Posterior cingulate gyrus (tissue), 11 donors: ENCODE data around the gene CHIT1.
A peak's percentile ranks its signal among the peaks of the same experiment; 100 is the strongest.

Source experiments
- DNase-seq, 10 donors: peaks; one replicate each; pipeline versions ENCODE4 v3.0.0 to v3.0.0-alpha.2; 2020 to 2021; ENCODE audit warnings: mixed read lengths in 3 of 10
- intact Hi-C: fragments of 100-400 bp; cut with DNase I; formaldehyde crosslinking; loops from one replicate; pipeline ENCODE4 v1.15.1; 2023

CHIT1 gene

DNA sequence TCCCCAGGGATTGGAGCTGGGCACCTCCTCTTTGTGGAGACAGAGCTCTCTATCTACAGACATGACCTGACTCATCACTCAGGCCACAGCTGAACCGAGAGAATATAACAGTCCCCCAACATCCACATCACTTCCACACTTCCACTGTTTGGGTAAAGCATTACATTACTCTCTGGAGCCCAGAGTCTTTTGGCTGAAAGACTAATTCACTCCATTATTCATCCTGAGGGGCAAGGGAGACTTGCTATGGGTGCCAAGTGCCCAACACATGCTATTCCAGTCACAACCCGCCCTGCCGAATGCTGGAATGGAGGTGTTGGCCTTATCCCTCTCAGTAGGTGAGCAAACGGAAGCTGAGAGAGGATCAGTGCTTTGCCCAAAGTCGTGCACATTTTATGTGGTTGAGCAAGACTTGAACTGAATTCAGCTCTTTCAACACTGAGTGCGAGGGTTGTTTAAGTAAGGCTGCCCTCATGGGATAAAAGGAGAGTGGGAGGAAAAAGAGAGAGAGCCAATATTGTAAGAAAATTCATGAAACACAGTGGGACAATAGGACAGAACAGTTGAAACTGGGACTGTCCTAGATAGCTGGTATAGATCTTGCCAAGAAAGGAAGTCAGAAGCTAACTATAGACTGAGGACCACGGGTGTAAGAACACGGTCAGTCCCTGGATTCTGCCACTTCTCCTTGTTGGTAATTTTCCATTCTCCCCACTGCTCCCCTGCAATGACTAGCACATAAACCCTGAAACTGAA is 29.5 kb downstream of the CHIT1 start:
- intact Hi-C loops, result no loop called here
- peak in 2 of 10 donors; percentile 69 to 80 for DNase-seq

DNA sequence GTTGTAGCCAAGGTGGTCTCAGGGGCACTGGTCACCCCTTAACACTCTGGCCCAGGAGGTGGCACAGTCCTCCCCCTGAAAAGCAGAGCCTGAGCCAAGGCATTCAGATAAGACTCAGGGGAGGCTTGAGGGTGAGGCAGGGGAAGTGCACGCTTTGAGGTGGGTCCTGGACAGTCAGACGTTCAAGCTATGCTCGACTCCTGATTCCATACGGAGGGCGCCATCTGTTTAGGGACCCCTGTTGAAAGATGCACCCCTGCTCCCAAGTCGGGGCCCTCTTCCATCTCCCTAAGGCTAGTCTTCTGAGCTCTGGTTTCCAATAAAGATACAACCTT is 30.0 kb downstream of the CHIT1 start:
- intact Hi-C loops, result no loop called here
- peak in 1 of 10 donors; percentile 63 for DNase-seq

DNA sequence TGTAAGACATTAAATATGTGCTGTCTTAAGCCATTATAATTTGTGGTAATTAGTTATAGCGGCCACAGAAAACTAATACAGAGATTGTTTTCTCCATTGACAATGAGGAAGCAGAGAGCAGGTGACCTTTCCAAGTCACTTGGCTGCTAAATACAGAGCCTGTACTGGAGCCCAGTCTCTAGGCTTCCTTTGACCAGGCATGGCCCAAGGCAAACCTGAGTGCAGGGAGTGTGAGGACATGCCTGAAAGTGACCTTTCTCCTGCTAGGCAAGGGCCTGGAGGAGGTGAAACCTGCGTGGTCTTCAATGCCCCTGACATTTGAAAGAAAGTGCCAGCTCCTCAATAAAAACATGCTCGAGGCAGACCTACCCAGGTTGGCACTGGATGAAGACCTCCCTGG is 30.5 kb downstream of the CHIT1 start:
- peak in 1 of 10 donors; percentile 28 for DNase-seq
- intact Hi-C loops, result no loop called here

DNA sequence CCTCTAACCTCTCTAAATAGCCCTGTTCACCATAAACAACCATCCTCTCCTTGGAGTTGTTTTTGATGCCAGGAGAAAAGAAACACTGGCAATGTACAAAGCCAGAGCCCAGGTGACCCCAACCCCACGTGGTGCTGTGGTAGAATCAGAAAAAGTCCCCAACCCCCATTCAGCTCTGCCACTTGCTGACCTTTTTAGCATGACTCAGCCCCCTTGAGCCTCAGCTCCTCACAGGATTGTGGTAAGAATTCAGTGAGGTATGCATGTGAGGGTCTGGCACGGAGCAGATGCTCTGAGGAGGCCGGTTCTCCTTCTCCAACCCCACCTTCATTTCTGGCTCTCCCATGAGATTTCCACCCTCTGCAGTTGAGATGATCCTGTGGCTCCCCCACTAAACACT is 31.8 kb downstream of the CHIT1 start:
- DNase-seq, result peak in 1 of 10 donors; percentile 45
- intact Hi-C loops, result no loop called here

DNA sequence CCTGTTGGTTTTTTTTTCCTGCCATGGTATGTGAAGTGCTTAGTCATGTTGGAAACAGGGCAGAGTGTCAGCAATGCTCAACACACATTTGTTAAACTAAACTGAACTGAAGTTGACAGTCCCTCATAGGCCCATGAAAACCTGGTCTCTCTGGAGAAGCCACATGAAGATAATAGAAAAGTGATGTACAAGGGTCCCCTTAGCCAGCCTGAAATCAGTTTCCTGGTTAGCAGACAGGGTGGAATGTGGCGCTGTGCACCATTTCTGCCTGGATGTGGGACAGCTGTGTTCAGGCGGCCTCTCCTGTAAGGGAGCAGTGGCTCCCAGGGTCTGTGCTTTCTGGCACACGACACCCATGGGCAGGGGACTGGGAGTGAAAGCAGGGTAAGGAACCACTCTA is 33.1 kb downstream of the CHIT1 start:
- intact Hi-C loops, result no loop called here

DNA sequence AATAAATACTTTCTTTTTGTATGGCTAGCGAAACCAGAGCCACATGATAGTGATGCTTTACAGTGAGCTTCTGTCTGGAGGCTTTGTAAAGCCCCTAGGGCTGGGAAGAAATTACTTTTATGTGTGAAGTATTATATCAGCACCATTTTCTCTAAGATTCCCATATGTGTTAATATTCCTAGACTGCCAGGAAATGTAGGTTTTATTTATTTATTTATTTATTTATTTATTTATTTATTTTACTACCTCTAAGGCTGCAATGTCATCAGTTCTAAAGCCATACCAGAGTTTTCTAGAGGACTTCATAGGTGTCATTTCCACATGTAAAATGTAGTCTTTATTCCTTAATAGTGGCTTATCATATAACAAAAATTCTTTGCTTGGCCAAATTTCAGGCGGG is 38.5 kb downstream of the CHIT1 start:
- intact Hi-C loops, result no loop called here
- no peak for DNase-seq

More for the DNA sequence above, 33.1 kb downstream of the CHIT1 start:
- DNase-seq, result peak in 1 of 10 donors; percentile 38

DNA sequence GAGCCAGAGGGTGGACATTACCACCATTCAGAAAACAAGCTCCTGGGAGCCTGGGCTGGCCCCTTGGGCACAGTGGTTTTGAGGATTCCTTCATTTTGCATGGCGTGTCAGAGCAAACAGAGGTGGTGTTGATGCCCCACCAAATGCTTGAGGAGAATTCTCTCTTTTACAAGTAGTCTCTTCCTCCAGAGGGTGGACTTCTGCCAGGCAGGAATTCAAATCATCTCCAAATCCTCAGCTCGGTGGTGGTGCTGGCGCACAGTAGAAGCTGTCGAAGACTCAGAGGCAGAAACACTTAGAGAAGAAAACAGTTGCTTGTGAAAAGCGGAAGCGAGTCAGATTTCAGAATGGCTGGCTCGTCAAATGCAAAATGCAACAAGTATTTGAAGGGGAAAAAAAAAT is 39.5 kb downstream of the CHIT1 start:
- peak in 5 of 10 donors; percentile 44 to 94 (median 86) for DNase-seq
- intact Hi-C loops, result no loop called here

DNA sequence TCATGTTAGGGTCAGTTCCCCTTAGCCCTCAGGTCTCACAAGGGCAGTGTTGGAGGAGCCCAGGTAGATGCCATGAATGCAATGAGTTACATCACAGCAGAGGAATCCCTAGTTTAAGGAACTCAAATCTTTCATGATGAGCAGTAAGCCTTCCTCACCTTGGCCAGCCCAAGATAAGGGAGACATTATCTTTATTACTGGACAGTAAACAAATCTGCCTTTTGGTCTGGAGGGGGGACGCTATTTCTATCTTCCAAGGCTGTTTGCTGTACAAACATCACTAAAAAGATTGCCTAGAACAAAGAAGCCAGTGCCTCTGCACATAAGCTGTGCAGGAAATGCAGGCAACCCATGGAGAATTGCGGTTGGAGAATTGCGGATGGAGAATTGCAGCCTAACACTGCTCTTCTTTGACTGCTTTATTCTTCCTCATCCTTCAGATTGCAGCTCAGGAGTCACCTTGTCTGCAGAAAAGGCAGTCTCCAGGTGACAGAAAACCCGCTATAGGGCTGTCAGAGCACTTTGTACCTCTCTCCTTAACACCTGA is 40.7 kb downstream of the CHIT1 start:
- intact Hi-C loops, result no loop called here
- DNase-seq, result peak in 1 of 10 donors; percentile 2

DNA sequence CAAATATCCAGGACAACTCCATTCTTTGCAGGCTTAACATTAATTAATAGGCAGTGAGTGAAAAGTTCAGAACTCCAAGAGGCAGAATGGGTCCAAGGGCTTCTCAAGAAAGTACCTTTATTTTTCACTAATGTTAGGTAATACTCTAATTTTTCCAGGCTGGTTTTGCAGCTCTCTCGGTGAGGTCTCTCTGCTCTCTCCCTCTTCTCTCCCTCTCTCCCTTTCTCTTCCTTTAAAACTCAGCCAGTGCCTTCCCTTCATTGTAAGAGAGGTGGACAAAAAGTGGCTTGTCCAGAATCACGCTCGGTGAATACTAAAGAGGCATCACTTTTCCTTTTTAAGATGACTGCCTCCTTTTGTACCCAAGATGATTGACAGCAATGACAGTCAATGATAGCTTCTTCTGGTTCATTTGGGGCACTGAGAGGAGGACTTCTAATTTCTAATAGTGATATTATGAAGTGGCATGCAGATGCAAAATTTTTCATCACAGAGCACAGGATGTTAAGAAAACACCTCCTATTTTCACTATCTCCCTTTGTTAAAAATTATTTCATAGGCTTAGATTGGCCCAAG is 41.7 kb downstream of the CHIT1 start:
- peak in 1 of 10 donors; percentile 25 for DNase-seq
- intact Hi-C loops, result no loop called here

DNA sequence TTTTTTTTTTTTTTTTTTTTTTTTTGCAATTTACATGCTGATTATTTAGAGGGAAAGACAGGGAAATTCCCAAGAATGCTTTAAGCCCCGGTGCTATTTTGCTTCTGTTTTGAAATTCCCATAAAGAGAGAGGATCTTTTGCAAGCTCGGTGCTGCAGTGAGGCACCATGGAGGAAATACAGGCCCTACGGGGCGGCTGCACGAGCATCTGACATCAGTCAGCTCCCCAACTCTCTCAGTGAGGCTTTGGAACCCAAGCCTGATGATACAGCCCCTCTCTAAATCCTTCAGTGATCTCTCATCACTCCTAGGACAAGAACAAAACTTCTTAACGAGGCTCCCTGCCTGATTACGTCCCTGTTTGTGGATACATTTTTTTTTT is 42.2 kb downstream of the CHIT1 start:
- intact Hi-C loops, result no loop called here
- DNase-seq, result peak in 2 of 10 donors; percentile 54 to 71

DNA sequence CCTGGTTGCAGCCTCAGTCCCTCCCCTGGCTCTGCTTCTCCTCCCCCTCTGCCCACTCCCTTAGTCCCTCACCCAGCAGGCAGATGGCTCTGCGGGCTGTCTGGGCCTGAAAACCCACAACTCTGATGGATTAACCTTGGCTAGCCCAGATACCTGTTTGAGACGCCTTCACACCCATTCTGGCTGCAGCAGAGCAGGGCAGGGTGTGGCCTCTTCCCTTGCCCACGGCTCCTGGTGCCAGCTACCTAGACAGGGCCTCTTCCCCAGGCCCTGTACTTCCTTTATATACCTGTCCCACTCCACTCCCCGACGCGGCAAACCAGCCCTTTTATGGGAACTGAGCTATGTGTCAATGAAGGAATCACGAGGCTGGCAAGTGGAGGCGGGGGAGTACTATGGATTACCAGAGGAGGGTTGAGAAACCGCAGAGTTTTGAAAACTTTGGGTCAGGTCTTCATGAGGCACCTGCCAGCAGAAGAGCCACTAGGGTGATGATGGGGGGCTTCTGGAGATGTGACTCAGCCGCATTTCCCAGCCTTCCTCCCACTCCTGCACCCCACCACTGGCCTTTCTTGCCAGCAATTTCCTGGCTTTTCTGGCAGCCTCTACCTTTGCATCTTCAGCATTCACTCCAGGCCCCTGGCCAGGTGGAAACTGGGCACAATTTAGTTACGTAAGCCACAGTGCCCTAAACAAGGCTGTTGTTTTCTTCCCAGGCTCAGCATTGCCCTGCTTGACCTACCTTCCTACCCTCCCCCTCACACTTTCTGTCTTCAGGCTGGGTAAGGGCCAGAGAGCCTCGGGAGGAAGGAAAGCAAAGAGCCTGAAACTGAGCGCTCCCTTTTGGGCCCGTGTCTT is 42.8 kb downstream of the CHIT1 start, which contains the start of gene CHI3L1:
Gene CHI3L1, minus strand, starts transcription at position 259 of the 858 bp plus-strand sequence. Its CDS starts 81 bp downstream, at position 178.
- peak in 7 of 10 donors; percentile 2 to 93 (median 83) for DNase-seq
- intact Hi-C loops, result no loop called here

DNA sequence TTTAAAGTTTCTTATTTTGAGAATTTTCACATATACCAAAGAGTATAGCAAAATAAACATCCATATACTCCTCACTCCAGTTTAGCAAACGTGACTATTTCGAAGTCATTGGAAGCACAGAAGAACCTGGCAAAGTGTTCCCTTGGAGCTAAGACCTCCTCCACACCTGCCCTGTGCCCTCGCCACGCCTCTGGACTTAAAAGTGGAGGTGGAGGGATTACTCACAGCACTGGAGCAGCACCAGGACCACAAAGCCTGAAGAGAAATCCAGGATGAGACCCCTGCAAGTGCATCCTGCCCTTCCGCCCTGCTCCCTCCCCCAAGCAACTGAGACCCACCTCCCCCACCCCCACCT is 43.4 kb downstream of the CHIT1 start:
- DNase-seq, result peak in 3 of 10 donors; percentile 1 to 40 (median 35)
- intact Hi-C loops, result no loop called here

DNA sequence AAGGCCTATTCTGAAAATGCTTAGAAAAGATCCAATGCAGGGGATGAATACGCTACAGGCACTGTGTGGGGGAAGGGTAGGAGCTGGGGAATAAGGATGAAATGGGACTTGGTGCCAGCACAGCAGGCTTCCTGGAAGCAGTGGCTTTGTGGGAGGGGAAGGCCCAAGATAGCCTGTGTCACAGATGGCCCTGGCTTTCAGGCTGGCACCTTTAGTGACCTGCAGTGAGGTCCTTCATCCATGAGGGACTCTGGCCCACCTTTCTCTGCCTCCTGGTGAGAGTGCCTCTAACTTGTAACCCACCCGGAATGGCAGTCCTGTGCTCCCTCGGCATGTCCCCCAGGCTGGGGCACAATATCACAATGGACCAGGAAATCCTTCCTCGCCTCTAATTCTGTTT is 43.9 kb downstream of the CHIT1 start:
- intact Hi-C loops, result no loop called here
- peak in 3 of 10 donors; percentile 7 to 45 (median 30) for DNase-seq

DNA sequence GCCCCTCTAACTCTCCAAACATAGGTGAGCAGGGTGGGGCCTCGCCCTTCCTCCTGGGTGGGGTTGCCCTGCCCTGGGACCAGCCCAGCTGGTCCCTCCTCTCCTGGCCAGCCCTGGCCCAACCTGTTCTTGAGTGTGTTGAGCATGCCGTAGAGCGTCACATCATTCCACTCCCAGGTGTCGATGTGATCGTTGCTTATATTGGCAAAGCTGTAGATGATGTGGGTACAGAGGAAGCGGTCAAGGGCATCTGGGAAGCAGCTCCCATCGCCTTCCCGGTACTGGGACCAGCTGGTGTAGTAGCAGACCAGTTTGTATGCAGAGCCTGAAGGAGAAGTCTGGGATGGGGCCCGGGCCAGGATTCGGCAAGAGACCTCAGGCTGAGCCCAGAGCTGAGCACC is 44.4 kb downstream of the CHIT1 start:
- intact Hi-C loops, result no loop called here
- DNase-seq, result peak in 3 of 10 donors; percentile 8 to 79 (median 72)

DNA sequence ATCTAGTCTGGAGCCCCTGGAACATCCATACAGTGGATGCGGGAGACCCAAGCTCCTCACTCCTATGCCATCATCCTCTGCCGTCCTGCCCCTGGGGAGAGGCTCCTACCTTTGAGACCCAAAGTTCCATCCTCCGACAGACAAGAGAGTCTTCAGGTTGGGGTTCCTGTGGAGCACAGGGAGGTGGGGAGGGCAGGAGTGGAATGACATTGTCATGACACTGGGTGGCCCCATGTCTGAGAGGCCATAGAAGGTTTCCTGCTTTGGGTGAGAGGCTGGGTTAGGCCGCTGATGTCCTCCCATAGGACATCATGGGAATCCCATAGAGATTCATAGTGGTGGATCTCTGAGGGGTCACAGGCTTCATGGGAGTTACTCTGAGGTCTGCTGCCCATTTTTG is 45.0 kb downstream of the CHIT1 start:
- peak in 1 of 10 donors; percentile 16 for DNase-seq

DNA sequence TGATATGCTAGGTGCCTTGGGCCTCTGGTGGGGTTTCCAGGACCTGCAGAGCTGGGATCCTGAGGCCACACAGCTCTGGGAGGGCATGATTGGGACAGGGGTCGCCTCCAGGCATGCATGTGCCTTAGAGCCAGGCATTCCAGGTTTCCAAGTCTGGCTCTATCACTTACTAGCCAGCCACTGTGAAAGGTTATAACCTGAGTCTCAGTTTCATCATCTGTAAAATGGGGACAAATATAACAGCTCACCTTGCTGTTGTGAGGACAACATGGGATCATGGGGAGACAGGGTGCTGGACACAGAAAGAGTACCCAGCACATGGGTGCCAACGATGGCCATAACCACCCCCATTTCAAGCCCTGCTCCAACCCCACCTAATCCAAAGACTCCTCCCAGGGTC is 45.6 kb downstream of the CHIT1 start:
- intact Hi-C loops, result no loop called here
- peak in 1 of 10 donors; percentile 38 for DNase-seq

More for the DNA sequence above, 45.0 kb downstream of the CHIT1 start:
- intact Hi-C loops, result no loop called here

DNA sequence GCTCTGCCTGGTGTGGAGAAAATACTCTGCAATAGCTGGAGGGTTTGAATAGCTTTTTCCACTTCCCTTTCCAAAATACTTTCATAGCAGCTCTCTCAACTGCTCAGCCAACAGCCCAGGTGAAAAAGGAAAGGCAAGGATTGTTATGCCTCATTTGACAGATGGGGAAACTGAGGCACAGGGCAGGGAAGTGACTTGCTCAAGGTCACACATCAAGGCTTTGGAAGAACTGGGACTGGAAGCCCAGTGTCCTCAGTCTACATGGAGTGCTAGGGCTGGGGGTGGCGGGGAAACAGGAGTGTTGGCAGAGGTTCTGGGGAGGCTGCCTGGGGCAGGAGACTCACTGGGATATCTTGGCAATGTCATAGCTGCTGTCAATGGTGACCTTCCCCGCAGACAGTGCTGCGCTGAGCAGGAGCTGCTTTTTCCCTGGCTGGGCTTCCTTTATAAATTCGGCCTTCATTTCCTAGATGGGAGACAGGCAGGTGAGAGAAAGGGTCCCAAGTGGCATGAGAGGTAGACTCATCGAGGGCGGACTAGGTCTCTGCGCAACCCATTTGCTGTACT is 47.0 kb downstream of the CHIT1 start:
- intact Hi-C loops, result no loop called here
- peak in 1 of 10 donors; percentile 59 for DNase-seq

DNA sequence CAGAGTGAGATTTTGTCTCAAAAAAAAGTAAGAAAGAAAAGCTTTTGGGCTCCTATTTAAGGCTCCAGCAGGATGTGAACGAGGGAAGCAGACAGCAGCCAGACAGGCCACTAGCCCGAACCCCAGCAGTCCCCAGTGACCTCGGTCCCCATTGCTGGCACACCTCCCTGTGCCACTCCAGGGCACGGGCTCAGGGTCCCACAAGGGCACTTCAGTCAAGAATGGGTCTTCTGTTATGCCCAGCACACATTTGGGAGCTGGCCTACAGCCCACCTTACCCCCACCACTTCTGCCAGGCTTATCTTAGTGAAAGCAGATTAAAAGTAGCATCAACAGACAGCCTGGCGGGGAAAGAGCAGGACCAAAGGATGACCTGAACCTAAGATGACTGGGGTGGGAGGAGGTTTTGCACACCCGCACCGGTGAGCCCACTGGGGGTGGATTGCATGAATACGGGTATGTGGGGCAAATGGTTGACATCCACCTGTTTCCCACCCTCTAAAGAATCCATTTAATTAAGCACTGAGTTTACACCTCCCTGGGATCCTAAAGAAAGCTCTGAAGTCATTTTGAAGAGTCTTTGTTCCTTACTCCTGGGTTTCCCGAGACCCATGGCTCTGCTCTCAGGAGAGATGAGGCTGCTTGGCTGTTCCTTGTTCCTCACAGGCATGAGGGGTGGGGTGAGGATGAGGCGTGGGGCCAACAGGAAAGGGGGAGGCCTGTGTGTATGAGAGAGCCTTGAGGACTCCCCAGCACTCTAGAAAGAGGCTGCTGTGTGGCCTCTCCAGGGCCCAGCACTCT is 47.7 kb downstream of the CHIT1 start:
- peak in 2 of 10 donors; percentile 51 to 52 for DNase-seq
- intact Hi-C loops, result no loop called here

DNA sequence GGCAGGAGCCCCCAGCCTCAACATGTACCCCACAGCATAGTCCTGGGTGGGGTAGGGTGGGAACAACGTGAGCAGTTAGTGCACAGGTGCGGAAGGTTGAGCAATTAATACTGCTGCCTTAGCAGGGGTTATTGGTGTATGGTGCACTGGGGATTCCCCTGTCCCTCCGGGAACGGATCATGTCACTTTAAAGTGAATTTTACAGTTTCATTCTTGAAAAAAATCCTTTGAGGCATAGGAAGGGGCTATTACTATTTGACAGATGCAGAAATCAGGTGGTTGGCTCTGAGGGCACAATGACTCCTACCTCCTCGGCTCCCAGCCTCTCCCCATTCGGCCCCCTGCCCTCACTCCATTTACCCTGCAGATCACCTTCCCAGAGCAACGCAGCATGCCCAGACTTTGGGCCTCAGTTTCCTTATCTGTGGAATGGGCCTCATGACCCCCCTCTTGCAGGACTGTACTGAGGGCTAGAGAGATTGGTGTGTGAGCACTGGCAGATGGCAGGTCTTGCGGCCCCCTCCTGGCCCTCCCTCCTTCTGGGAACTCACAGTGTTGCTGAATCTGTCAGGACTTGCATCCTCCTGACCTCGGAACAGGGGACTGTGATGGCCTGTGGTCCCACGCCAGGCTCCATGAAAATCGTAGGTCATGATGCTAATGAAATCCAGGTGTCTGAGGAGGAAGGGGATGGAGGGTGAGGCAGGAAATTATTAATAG is 48.7 kb downstream of the CHIT1 start:
- intact Hi-C loops, result no loop called here
- DNase-seq, result peak in 2 of 10 donors; percentile 27 to 49
